IPS-11a (cell line): ENCODE measurements around the gene SPINK4.

Source experiments
- H3K4me3 ChIP-seq: one replicate; pipeline ENCODE4 v1.5.1; 2013; ENCODE audit warnings: low read depth, low read length, control low read depth

The SPINK4 gene

GRCh38 chr9:33256236-33256635, 16.3 kb downstream of the SPINK4 start:
- H3K4me3 ChIP-seq, result no peak overlapping the region

- H3K4me3 ChIP-seq, result no peak overlapping the region
These were observed 17.3 kb downstream of the SPINK4 start for GRCh38 chr9:33257276-33257675.

- no peak overlapping the region for H3K4me3 ChIP-seq
These were observed 20.4 kb downstream of the SPINK4 start for GRCh38 chr9:33260372-33260771.

GRCh38 chr9:33263131-33264002, 23.4 kb downstream of the SPINK4 start:
- H3K4me3 ChIP-seq, result peak overlapping the region; percentile 99

GRCh38 chr9:33264003-33264472, 24.1 kb downstream of the SPINK4 start:
- peak overlapping the region; percentile 99 for H3K4me3 ChIP-seq

GRCh38 chr9:33264473-33265177, 24.7 kb downstream of the SPINK4 start, which contains the start of the genes BAG1 and CHMP5:
Gene BAG1, minus strand, starts transcription at chr9:33264708.
Gene CHMP5, plus strand, starts transcription at chr9:33265049. Its CDS starts 30 bp downstream, at chr9:33265079.
- peak within 1 kb of the TSS; percentile 99 for H3K4me3 ChIP-seq

GRCh38 chr9:33265211-33265865, 25.4 kb downstream of the SPINK4 start:
- peak overlapping the region; percentile 92 for H3K4me3 ChIP-seq

- no peak overlapping the region for H3K4me3 ChIP-seq
These were observed 27.3 kb downstream of the SPINK4 start for GRCh38 chr9:33267151-33267767.

GRCh38 chr9:33270146-33270545, 30.2 kb downstream of the SPINK4 start:
- H3K4me3 ChIP-seq, result no peak overlapping the region

GRCh38 chr9:33272061-33272460, 32.1 kb downstream of the SPINK4 start:
- no peak overlapping the region for H3K4me3 ChIP-seq

GRCh38 chr9:33273266-33273971, 33.5 kb downstream of the SPINK4 start:
- no peak overlapping the region for H3K4me3 ChIP-seq

- no peak overlapping the region for H3K4me3 ChIP-seq
These were observed 34.0 kb downstream of the SPINK4 start for GRCh38 chr9:33273972-33274328.

GRCh38 chr9:33277484-33277883, 37.5 kb downstream of the SPINK4 start:
- no peak overlapping the region for H3K4me3 ChIP-seq

- H3K4me3 ChIP-seq, result no peak overlapping the region
These were observed 45.5 kb downstream of the SPINK4 start for GRCh38 chr9:33285502-33285901.

GRCh38 chr9:33287087-33287490, 47.1 kb downstream of the SPINK4 start:
- no peak overlapping the region for H3K4me3 ChIP-seq

- no peak overlapping the region for H3K4me3 ChIP-seq
These were observed 48.3 kb downstream of the SPINK4 start for GRCh38 chr9:33288235-33288634.

GRCh38 chr9:33288828-33289483, 49.0 kb downstream of the SPINK4 start:
- no peak overlapping the region for H3K4me3 ChIP-seq

- peak overlapping the region; percentile 97 for H3K4me3 ChIP-seq
These were observed 49.5 kb downstream of the SPINK4 start for GRCh38 chr9:33289496-33289895.

GRCh38 chr9:33289936-33290246, 49.9 kb downstream of the SPINK4 start:
- H3K4me3 ChIP-seq, result peak overlapping the region; percentile 97
